Measurements from ENCODE around the gene TMEM219.

The TMEM219 gene, protein sequence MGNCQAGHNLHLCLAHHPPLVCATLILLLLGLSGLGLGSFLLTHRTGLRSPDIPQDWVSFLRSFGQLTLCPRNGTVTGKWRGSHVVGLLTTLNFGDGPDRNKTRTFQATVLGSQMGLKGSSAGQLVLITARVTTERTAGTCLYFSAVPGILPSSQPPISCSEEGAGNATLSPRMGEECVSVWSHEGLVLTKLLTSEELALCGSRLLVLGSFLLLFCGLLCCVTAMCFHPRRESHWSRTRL

DNA sequence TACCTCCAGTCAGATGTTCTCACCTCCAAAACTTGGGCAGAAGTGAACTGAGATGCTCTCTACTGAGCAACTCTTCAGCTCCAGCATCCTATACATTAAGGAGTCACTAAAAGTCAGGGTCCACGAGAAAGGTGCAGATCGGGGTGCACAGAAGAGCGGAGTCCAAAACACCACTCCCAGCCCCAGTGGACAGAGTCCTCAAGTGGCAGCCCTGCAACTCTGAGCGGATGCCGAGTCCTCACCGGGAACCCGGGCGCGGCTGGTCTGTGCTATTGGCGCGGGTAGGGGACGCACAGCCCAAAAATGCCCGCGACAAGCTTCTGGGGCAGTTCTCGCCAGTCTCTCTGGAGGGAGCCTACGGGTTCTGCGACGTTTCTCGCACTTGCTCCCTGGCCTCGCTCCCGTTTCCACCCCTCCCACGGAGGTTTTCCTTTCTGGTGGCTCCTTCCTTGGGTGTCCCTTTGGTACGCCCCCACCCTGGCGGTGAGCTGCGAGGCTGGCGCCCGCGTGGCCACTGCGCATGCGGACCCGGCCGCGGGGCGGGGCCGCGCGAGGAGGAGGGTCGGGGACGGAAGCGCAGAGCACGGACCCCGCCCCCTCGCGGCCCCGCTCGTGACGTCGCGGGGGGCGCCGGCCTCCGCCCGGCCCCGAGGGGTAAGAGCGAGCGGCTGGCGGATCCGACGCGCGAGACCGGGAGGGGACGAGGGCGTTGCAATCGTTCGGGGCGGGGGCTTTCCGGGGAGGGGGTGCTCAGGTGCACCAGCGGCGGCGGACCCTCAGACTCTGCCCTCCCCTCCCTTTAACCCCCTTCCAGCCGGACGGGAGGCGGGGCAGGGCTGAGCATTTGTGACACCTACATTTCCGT is at the start of gene TMEM219:
TSS of gene TMEM219 (plus strand) at position 601 of the 865 bp plus-strand sequence. CDS start 1,065 bp downstream, outside the sequence.
- Mint-ChIP-seq H3K27ac (peak within 1 kb of the TSS; percentile 81), H3K36me3 (ENCODE audit: low read depth) (peaks cover 6% of the 10 kb centered on the region), H3K27me3 (ENCODE audit: low read depth) (no peaks in the 10 kb centered on the region), H3K4me3 (peak within 1 kb of the TSS; percentile 90), H3K9me3 (no peaks in the 10 kb centered on the region), H3K4me1 (ENCODE audit: low read depth) (peaks cover 16% of the 10 kb centered on the region)
- peak; percentile 93 for DNase-seq (ENCODE audit: low spot score)

DNA sequence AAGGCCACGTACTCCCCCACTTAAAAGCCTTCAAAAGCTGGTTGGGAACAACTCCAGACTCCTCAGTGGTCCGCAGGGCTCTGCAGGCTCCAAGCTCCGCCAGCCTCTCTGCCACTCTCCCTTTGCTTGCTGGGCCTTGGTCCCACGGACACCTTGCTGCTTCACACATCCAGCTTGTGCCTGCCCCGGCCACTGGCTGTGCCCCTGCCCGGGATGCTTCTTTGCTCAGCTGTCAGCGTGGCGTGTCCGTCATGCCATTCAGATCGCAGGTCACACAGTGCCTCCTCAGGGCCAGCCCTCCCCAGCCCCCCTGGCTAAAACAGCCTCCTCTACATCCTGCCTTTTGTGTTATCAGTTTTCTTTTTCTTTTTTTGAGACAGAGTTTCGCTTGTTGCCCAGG is 49.8 kb upstream of the TMEM219 start:
- Mint-ChIP-seq H3K27ac (no peak overlapping the region), H3K36me3 (ENCODE audit: low read depth) (peaks cover 7% of the 10 kb centered on the region), H3K4me3 (no peak overlapping the region), H3K9me3 (no peaks in the 10 kb centered on the region), H3K27me3 (ENCODE audit: low read depth) (no peaks in the 10 kb centered on the region), H3K4me1 (ENCODE audit: low read depth) (no peaks in the 10 kb centered on the region)
- DNase-seq (ENCODE audit: low spot score), result no peak

DNA sequence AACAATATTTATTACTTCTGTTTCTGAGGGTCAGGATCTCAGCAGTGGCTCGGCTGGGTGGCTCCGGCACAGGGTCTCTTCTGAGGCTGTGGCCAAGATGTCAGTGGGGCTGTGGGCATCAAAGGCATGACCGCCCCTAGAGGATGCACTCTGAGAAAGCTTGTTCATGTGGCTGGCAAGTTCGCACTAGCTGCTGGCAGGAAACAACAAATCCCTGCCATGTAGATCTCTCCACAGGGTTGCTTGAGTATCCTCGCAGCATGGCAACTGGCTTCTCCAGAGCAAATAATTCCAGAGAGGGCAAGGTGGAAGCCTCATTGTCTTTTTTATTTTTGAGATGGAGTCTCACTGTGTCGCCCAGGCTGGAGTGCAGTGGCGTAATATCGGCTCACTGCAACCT is 48.4 kb upstream of the TMEM219 start:
- H3K27me3 Mint-ChIP-seq (ENCODE audit: low read depth), result no peaks in the 10 kb centered on the region
- no peak for DNase-seq (ENCODE audit: low spot score)
- H3K4me1 Mint-ChIP-seq (ENCODE audit: low read depth), result no peaks in the 10 kb centered on the region
- no peak overlapping the region for H3K27ac Mint-ChIP-seq
- H3K4me3 Mint-ChIP-seq, result no peak overlapping the region
- H3K36me3 Mint-ChIP-seq (ENCODE audit: low read depth), result peaks cover 9% of the 10 kb centered on the region
- H3K9me3 Mint-ChIP-seq, result no peaks in the 10 kb centered on the region

DNA sequence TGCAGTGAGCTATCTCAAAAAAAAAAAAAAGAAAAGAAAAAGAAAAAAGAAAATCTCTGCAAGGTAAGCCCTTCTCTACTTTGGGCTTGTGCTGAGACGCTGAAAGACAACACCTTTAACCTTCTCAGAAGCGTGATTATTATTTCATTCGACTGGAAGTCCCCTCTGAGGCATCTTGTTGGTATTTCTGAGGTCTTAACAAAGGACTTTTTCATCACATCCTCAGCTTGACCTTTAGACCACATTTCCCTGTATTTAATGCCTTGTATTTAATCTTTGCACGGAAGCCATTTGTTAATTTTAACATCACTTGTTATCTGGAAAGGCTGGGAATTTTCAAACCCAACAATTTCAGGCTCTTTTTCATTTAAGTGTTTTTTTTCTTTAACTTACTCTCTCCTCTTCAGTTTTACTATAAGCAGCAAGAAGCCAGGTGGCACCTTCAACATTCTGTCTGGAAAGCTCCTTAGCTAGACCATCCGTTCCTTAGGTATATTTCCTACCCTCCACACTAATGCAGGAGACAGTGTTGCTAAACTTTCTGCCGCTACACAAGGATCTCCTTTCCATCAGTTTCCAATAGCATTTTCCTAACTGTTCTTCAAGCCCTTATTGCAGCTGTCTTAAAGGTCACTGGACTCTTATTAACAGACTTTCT is 46.2 kb upstream of the TMEM219 start:
- H3K36me3 Mint-ChIP-seq (ENCODE audit: low read depth), result peaks cover 20% of the 10 kb centered on the region
- peaks cover under 1% of the 10 kb centered on the region for H3K4me1 Mint-ChIP-seq (ENCODE audit: low read depth)
- H3K27ac Mint-ChIP-seq, result no peak overlapping the region
- H3K27me3 Mint-ChIP-seq (ENCODE audit: low read depth), result no peaks in the 10 kb centered on the region
- DNase-seq (ENCODE audit: low spot score), result no peak
- H3K4me3 Mint-ChIP-seq, result no peak overlapping the region
- H3K9me3 Mint-ChIP-seq, result no peaks in the 10 kb centered on the region

DNA sequence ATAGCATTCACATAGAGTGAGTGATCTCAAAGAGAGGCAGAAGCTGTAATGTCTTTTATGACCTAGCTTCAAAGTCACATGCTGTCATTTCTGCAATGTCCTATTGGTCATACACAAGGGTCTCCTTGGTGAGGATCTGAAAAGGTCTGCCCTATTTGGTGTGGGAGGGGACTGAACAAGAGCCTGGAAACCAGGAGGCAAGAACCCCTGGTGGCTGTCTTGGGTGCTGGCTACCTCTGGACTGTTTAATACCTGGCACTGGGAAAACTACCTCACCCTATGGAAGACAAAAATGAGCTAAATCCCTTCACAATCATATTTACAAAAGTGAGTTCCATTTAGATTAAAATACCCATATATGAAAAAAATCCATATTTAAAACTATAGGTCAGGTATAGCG is 44.9 kb upstream of the TMEM219 start:
- Mint-ChIP-seq H3K9me3 (no peaks in the 10 kb centered on the region), H3K27ac (no peak overlapping the region), H3K4me1 (ENCODE audit: low read depth) (peaks cover 6% of the 10 kb centered on the region), H3K36me3 (ENCODE audit: low read depth) (peaks cover 28% of the 10 kb centered on the region), H3K4me3 (no peak overlapping the region), H3K27me3 (ENCODE audit: low read depth) (no peaks in the 10 kb centered on the region)
- no peak for DNase-seq (ENCODE audit: low spot score)

DNA sequence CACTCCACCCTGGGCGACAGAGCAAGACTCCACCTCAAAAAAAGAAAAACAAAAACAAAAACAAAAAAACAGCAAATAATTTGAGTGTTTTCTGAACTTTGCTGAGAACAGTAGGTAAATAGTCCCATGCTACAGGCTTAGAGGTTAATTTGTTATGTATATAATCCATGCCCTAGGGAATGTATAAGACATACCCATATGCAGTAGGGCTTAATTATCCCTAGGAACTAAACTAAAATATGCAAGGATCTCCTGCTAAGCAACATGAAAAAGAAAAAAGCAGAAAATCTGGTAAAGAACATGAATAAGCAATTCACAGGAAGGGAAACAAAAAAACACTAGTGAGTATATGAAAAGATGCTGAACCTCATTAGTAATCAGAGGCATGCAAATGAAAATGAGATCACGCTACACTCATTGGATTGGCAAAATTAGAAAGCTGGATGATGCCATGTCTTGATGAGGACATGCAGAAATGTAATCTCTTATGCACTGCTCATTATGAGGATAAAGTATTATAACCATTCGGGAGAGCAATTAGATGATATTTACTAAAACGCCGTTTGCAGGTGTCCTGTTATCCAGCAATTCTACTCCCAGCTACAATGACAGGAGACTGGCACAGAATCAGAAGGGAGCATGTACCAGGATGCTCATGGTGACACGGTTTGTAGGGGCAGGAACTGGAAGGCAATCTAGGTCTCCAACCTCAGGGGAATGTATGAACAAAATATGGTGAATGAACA is 41.4 kb upstream of the TMEM219 start:
- H3K4me1 Mint-ChIP-seq (ENCODE audit: low read depth), result peaks cover 22% of the 10 kb centered on the region
- no peaks in the 10 kb centered on the region for H3K27me3 Mint-ChIP-seq (ENCODE audit: low read depth)
- peaks cover 38% of the 10 kb centered on the region for H3K36me3 Mint-ChIP-seq (ENCODE audit: low read depth)
- H3K9me3 Mint-ChIP-seq, result no peaks in the 10 kb centered on the region
- no peak overlapping the region for H3K27ac Mint-ChIP-seq
- no peak overlapping the region for H3K4me3 Mint-ChIP-seq
- DNase-seq (ENCODE audit: low spot score), result no peak

DNA sequence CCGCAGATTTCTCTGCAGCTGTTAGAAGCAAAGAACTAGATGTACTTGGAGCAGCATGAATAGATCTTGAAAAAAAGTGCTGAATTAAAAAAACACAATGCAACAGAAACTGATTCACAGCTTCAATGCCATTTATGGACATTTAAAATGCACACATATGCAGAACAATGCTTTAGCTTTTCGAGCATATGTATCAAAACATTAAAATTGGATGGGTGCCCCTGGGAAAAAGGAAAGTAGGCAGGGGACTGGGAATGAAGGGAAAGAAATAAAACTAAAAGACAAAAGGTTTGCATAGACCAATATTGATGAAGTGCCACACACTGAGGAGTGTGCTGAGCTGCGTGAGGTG is 40.9 kb upstream of the TMEM219 start:
- H3K27me3 Mint-ChIP-seq (ENCODE audit: low read depth), result no peaks in the 10 kb centered on the region
- DNase-seq (ENCODE audit: low spot score), result no peak
- no peak overlapping the region for H3K4me3 Mint-ChIP-seq
- peaks cover 34% of the 10 kb centered on the region for H3K36me3 Mint-ChIP-seq (ENCODE audit: low read depth)
- no peaks in the 10 kb centered on the region for H3K9me3 Mint-ChIP-seq
- peaks cover 22% of the 10 kb centered on the region for H3K4me1 Mint-ChIP-seq (ENCODE audit: low read depth)
- no peak overlapping the region for H3K27ac Mint-ChIP-seq

DNA sequence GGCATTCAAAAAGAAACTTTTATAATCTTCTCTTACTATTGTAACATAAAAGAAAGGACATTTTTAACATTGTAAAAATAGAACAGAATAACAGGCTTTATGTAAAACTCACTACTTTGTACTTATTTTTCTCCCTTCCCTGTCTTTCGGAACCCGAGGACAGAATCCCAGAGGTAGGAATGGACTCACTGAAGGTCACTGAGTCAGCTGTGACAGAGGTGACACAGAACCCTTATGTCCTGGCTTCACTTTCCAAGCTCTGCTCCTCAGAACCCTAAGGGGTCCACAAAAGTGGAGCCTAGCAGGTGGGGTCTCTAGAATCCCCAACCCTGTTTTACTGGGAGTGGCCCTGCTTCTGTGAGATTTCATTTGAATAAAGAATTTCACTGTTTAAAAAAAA is 39.6 kb upstream of the TMEM219 start:
- H3K4me3 Mint-ChIP-seq, result no peak overlapping the region
- H3K27ac Mint-ChIP-seq, result peak overlapping the region; percentile 7
- DNase-seq (ENCODE audit: low spot score), result no peak
- no peaks in the 10 kb centered on the region for H3K27me3 Mint-ChIP-seq (ENCODE audit: low read depth)
- no peaks in the 10 kb centered on the region for H3K9me3 Mint-ChIP-seq
- peaks cover 32% of the 10 kb centered on the region for H3K4me1 Mint-ChIP-seq (ENCODE audit: low read depth)
- peaks cover 34% of the 10 kb centered on the region for H3K36me3 Mint-ChIP-seq (ENCODE audit: low read depth)

DNA sequence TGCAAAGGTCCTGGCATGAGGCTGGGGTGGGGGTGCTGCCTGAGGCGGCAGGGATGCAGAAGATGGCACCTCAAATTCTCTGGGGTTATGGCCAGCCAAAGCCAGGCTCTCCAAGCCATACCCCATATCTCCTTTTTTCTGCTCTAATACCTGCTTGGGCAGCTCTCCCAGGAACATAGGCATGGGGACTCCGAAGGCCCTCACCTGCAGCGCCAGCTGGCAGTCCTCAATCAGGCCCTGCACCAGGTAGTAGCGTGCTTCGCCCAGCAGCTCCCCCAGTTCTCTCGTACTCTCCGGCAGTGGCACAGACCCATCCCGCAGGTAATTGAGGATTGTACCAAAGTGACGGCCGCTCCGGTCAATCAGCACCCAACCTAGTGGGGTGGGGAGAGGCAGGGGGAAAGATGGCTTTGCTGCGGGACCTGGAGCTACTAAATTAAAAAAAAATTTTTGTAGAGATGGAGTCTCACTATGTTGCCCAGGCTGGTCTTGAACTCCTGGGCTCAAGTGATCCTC is 38.8 kb upstream of the TMEM219 start:
- peaks cover 35% of the 10 kb centered on the region for H3K4me1 Mint-ChIP-seq (ENCODE audit: low read depth)
- H3K4me3 Mint-ChIP-seq, result no peak overlapping the region
- no peak for DNase-seq (ENCODE audit: low spot score)
- no peaks in the 10 kb centered on the region for H3K9me3 Mint-ChIP-seq
- no peaks in the 10 kb centered on the region for H3K27me3 Mint-ChIP-seq (ENCODE audit: low read depth)
- H3K36me3 Mint-ChIP-seq (ENCODE audit: low read depth), result peaks cover 32% of the 10 kb centered on the region
- no peak overlapping the region for H3K27ac Mint-ChIP-seq

DNA sequence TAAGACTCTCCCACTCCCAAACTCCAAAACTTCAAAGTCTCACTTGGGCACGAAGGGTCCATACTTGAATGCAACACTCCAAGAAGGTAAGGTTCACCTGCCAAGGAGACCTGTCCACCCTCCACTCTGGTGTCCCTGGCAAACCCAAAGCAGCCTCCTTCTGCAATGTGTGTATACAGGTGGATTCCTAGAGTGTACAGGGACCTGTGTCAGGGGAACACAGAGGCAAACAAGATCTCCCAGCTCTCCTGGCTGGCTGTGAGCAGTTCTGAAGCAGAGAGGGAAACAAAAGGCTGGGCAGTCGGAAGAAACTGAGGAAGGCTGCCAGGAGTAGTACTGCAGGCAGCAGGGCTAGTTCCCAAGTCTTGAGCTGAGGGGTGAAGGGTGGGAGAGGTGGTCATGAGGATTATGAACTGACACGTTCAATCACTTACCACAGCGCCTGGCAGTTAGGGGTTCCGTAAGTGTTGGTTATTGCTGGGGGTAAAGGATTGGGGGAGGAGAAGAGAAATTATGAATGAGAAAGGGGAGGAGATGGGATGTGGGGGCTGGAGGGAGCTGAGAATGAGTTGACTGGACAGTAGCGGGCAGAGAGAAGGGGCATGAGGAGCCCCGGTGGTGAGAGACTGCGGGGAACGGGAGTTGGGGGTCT is 36.6 kb upstream of the TMEM219 start:
- H3K4me1 Mint-ChIP-seq (ENCODE audit: low read depth), result peaks cover 35% of the 10 kb centered on the region
- H3K27ac Mint-ChIP-seq, result peak overlapping the region; percentile 87
- peaks cover 26% of the 10 kb centered on the region for H3K36me3 Mint-ChIP-seq (ENCODE audit: low read depth)
- H3K4me3 Mint-ChIP-seq, result peak overlapping the region; percentile 89
- no peaks in the 10 kb centered on the region for H3K9me3 Mint-ChIP-seq
- DNase-seq (ENCODE audit: low spot score), result no peak
- H3K27me3 Mint-ChIP-seq (ENCODE audit: low read depth), result no peaks in the 10 kb centered on the region

DNA sequence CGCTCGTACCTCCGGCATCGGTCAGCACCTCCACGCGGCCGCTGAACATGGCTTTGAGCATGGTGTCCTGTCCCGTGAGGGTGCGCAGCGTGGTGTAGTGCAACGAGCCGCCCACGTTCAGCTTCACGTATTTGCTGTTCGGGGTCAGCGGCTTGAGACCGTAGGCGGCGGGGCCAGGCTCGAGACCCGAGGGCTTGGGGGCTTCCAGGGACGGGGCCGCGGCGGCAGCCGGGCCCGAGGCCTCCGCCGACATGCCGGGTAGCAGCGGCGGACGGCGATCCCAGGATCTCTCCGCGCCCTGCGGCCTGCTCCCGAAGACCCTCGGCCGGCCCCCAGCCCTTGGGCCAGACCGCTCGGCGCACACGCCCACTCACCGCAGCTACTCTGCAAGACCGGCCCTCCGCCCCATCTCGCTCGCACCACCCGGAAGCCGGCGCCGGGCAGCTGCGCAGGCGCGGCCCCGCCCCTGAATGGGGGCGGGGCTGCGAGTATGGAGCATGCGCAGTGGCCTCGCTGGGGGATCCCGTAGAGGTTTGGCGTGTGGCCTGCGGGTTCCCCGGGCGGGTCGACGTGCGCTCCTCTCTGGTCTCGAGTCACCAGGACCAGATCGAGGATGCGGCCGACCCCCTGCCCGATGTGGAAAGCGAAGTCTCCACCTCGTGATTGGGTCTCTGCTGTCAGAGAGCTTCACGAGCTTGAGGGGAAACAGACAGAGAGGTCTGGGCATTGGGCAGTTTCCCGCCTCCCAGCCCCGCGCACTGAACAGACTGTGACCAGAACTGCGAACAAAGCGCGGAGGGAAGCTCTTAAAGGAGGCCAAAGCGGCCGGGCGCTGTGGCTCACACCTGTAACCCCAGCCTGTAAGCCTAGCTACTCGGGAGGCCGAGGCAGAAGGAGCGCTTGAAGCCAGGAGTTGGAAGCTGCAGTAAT is 35.8 kb upstream of the TMEM219 start, which contains the start of gene KCTD13:
TSS of gene KCTD13 (minus strand) at position 446 of the 930 bp plus-strand sequence. CDS start at position 253, 193 bp downstream.
- peaks cover 31% of the 10 kb centered on the region for H3K4me1 Mint-ChIP-seq (ENCODE audit: low read depth)

DNA sequence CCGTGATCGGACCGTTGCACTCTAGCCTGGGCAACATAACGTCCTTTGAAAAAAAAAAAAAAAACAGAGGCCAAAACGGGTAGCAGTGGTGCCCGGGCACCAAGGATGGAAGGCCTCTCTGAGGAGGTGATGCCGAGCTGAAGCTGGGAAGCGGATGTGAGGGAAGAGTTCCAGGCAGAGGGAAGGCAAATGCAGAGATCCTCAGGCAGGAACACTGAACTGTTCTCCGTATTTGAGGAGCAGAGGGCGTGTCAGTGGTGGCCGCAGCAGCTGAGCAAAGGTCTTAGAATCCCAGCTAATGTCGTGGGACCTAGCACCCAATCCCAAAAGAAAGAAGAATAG is 35.2 kb upstream of the TMEM219 start:
- H3K27ac Mint-ChIP-seq, result peak overlapping the region; percentile 94
- peaks cover 29% of the 10 kb centered on the region for H3K4me1 Mint-ChIP-seq (ENCODE audit: low read depth)
- no peak for DNase-seq (ENCODE audit: low spot score)

More for the DNA sequence above, 35.8 kb upstream of the TMEM219 start, which contains the start of gene KCTD13:
- DNase-seq (ENCODE audit: low spot score), result peak; percentile 94
- H3K27me3 Mint-ChIP-seq (ENCODE audit: low read depth), result no peaks in the 10 kb centered on the region
- H3K27ac Mint-ChIP-seq, result peak within 1 kb of the TSS; percentile 94
- no peaks in the 10 kb centered on the region for H3K9me3 Mint-ChIP-seq
- peaks cover 19% of the 10 kb centered on the region for H3K36me3 Mint-ChIP-seq (ENCODE audit: low read depth)
- H3K4me3 Mint-ChIP-seq, result peak within 1 kb of the TSS; percentile 94

More for the DNA sequence above, 35.2 kb upstream of the TMEM219 start:
- Mint-ChIP-seq H3K36me3 (ENCODE audit: low read depth) (peaks cover 14% of the 10 kb centered on the region), H3K4me3 (peak overlapping the region; percentile 94), H3K27me3 (ENCODE audit: low read depth) (no peaks in the 10 kb centered on the region), H3K9me3 (no peaks in the 10 kb centered on the region)

Measured in T-helper 2 cell treated with Interferon-gamma antibody and Interleukin-4, amounts not matched to agents 5 μg/mL and 100 μg/mL, for 36 hours (primary cell).